ENCODE measurements around the gene LIG3.
"Not testable (repeated sequence)": the region's sequence is repeated elsewhere in the genome, so short reads cannot be mapped to it uniquely, and the experiment has no call there.

LIG3 gene

DNA sequence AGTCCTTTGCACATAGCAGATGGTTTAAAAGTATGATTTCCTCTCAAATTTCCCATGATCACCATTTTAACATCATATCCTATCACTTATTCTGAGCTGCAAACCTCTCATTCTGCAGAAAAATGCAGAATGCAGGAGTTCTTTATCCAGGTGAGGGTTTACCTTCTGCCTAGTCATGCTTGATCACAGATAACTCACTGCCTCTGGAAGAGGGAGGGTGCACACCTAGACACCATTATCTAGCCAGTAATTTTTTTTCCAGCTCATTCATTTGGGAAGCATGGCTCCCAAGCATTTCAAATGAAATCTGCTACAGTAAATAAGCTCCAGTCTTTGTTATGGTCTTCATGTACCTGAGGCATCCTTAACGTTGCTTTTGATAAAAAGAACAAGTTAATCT is 45.2 kb downstream of the LIG3 start:
- H3K4me1 ChIP-seq (ENCODE audit: control insufficient read depth, insufficient read depth, low read length): peaks cover 21% of the 10 kb centered on the region

DNA sequence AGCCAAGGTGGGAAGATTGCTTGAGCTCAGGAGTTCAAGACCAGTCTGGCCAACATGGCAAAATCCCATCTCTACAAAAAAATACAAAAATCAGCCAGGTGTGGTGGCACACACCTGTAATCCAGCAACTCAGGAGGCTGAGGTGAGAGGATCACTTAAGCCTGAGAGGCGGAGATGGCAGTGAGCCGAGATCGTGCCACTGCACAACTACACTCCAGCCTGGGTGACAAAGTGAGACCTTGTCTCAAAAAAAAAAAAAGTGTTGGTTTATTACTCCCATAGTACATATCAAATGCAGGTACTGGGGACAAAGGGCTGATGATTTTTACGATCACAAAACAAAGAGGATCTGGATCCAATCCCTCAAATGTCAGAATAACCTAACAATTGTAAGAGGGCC is 47.8 kb downstream of the LIG3 start:
- not testable (repeated sequence) for H3K27ac ChIP-seq (ENCODE audit: low read depth, low read length); H3K4me1 ChIP-seq (ENCODE audit: control insufficient read depth, insufficient read depth, low read length); H3K9ac ChIP-seq (ENCODE audit: low read length); H3K27me3 ChIP-seq (ENCODE audit: control insufficient read depth, insufficient read depth, low read length); H3K4me3 ChIP-seq (ENCODE audit: low read length)
- H3K36me3 ChIP-seq (ENCODE audit: control insufficient read depth, insufficient read depth, low read length): peaks cover 12% of the 10 kb centered on the region

More for the DNA sequence above, 45.2 kb downstream of the LIG3 start:
- H3K4me3 ChIP-seq (ENCODE audit: low read length): no peak overlapping the region
- no peak overlapping the region for H3K9ac ChIP-seq (ENCODE audit: low read length)
- no peaks in the 10 kb centered on the region for H3K27me3 ChIP-seq (ENCODE audit: control insufficient read depth, insufficient read depth, low read length)
- H3K36me3 ChIP-seq (ENCODE audit: control insufficient read depth, insufficient read depth, low read length): peaks cover 12% of the 10 kb centered on the region
- H3K27ac ChIP-seq (ENCODE audit: low read depth, low read length): no peak overlapping the region

DNA sequence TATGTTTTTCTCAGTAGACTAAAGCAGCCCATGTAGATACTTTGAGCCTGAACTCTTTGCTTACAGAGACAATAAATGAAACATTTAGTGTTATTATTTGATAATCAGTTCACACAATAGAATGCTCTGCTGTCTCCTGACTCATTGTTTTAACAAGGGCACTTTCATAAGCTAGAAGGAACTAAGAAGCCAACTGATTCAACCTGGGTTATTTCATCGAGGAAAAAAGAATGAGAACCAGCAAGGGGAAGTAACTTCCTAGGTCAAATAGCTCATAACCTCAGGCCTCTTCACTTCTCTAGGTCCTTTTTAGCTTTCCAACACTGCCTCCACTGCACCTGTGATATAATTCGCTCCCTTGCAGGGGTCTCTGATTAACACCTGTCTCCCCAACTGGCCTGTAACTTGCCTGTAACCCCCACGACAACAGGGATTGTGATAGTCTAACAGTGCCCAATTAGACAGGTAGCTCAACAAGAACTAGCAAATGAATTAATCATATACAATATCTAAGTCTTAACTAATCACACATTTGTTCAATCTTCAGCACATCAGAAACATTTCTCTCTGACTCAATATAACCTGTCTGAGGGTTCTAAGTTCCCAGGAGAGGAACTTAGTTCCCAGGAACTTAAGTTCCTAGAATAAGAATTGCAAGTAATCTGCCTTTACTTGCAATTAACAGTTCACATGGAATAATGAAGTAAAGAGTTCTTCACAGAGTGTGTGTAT is 48.4 kb downstream of the LIG3 start:
- no peak overlapping the region for H3K4me3 ChIP-seq (ENCODE audit: low read length)
- no peak overlapping the region for H3K9ac ChIP-seq (ENCODE audit: low read length)
- no peaks in the 10 kb centered on the region for H3K27me3 ChIP-seq (ENCODE audit: control insufficient read depth, insufficient read depth, low read length)
- H3K4me1 ChIP-seq (ENCODE audit: control insufficient read depth, insufficient read depth, low read length): peaks cover under 1% of the 10 kb centered on the region
- H3K36me3 ChIP-seq (ENCODE audit: control insufficient read depth, insufficient read depth, low read length): peaks cover 12% of the 10 kb centered on the region
- no peak overlapping the region for H3K27ac ChIP-seq (ENCODE audit: low read depth, low read length)

DNA sequence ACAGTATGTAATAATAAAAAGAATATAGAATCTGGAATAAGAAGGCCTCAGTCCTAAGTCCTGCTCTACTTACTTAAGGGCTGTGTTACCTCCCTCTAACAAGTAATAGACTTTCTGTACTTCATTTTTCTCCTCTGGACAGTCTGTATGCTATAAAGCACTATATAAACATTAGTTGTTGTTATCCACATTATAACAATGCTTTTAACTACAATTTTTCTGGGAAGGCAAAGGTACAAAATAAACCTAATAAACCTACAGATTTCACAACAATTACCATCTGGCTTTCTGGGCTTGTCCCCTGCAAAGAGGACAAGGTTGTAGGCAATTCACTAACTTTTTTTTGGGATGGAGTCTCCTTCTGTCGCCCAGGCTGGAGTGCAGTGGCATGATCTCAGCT is 50.5 kb downstream of the LIG3 start:
- no peak overlapping the region for H3K9ac ChIP-seq (ENCODE audit: low read length)
- no peaks in the 10 kb centered on the region for H3K4me1 ChIP-seq (ENCODE audit: control insufficient read depth, insufficient read depth, low read length)
- H3K27me3 ChIP-seq (ENCODE audit: control insufficient read depth, insufficient read depth, low read length): no peaks in the 10 kb centered on the region
- peaks cover 7% of the 10 kb centered on the region for H3K36me3 ChIP-seq (ENCODE audit: control insufficient read depth, insufficient read depth, low read length)
- H3K27ac ChIP-seq (ENCODE audit: low read depth, low read length): no peak overlapping the region
- H3K4me3 ChIP-seq (ENCODE audit: low read length): no peak overlapping the region

DNA sequence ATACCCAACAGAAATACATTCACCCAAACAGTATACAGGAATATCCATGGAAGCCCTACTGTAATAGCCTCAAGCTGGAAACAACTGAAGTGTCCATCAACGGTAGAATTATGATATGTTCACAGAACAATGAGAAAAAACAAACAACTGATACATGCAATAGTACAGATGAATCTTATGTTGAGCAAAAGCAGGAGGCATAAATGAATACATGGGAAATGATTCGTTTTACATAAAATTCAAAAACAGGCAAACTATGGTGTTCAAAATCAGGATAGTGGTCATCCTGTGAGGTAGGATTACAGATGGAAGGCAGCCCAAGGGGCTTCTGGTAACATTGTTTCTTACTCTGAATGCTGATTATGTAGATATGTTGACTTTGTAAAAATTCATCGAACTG is 58.1 kb downstream of the LIG3 start:
- H3K9ac ChIP-seq (ENCODE audit: low read length): no peak overlapping the region
- no peak overlapping the region for H3K4me3 ChIP-seq (ENCODE audit: low read length)
- H3K27ac ChIP-seq (ENCODE audit: low read depth, low read length): no peak overlapping the region
- no peaks in the 10 kb centered on the region for H3K36me3 ChIP-seq (ENCODE audit: control insufficient read depth, insufficient read depth, low read length)
- no peaks in the 10 kb centered on the region for H3K27me3 ChIP-seq (ENCODE audit: control insufficient read depth, insufficient read depth, low read length)
- H3K4me1 ChIP-seq (ENCODE audit: control insufficient read depth, insufficient read depth, low read length): no peaks in the 10 kb centered on the region

DNA sequence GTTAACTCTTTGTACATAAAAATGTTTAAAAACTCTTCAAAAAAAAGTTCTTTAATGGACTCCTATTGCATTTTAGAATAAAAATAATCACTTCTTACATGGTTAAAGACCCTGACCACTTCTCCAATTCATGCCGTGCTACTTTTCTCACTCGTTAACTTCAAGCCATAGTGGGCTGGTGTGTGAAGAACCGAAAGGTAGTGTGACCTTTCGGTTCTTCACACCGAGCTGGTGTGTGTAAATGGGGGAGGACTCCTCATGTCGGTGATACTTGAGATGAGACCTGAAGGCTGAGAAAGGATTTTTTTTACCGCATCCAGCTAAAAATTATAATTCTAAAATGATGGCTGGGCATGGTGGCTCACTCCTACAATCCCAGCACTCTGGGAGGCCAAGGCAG is 61.1 kb downstream of the LIG3 start:
- Histone ChIP-seq H3K4me1 (ENCODE audit: control insufficient read depth, insufficient read depth, low read length) (no peaks in the 10 kb centered on the region), H3K4me3 (ENCODE audit: low read length) (no peak overlapping the region), H3K36me3 (ENCODE audit: control insufficient read depth, insufficient read depth, low read length) (no peaks in the 10 kb centered on the region), H3K9ac (ENCODE audit: low read length) (no peak overlapping the region), H3K27me3 (ENCODE audit: control insufficient read depth, insufficient read depth, low read length) (no peaks in the 10 kb centered on the region), H3K27ac (ENCODE audit: low read depth, low read length) (no peak overlapping the region)

DNA sequence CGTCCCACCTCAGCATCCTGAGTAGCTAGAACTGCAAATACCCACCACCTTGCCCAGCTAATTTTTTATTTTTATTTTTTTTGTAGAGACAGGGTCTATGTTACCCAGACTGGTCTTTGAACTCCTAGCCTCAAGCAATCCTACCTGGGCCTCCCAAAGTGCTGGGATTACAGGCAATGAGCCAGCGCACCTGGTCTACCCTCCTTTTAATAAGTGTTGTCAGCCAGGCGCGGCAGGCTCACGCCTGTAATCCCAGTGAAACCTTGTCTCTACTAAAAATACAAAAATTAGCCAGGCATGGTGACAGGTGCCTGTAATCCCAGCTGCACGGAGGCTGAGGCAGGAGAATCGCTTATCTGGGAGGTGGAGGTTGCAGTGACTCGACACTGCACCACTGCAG is 63.9 kb downstream of the LIG3 start:
- Histone ChIP-seq H3K9ac (ENCODE audit: low read length) (no peak overlapping the region), H3K36me3 (ENCODE audit: control insufficient read depth, insufficient read depth, low read length) (no peaks in the 10 kb centered on the region), H3K4me3 (ENCODE audit: low read length) (no peak overlapping the region), H3K27me3 (ENCODE audit: control insufficient read depth, insufficient read depth, low read length) (no peaks in the 10 kb centered on the region), H3K4me1 (ENCODE audit: control insufficient read depth, insufficient read depth, low read length) (no peaks in the 10 kb centered on the region), H3K27ac (ENCODE audit: low read depth, low read length) (no peak overlapping the region)

DNA sequence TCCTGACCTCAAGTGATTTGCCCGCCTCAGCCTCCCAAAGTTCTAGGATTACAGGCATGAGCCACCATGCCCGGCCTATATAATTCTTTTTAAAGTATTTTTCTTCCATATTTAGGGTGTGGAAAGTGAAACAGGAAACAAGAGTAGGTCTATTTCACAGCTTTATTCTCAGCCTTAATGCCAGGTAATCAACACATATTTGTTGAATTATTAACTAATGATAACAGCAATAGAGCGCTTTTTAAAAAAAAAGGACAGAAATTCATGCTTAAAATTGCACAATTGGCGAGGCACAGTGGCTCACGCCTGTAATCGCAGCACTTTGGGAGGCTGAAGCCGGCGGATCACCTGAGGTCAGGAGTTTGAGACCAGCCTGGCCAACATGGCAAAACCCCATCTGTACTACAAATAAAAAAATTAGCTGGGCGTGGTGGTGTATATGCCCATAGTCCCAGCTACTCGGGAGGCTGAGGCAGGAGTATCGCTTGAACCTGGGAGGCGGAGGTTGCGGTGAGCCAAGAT is 65.2 kb downstream of the LIG3 start:
- not testable (repeated sequence) for H3K27me3 ChIP-seq (ENCODE audit: control insufficient read depth, insufficient read depth, low read length); H3K4me3 ChIP-seq (ENCODE audit: low read length); H3K27ac ChIP-seq (ENCODE audit: low read depth, low read length); H3K9ac ChIP-seq (ENCODE audit: low read length); H3K4me1 ChIP-seq (ENCODE audit: control insufficient read depth, insufficient read depth, low read length); H3K36me3 ChIP-seq (ENCODE audit: control insufficient read depth, insufficient read depth, low read length)

DNA sequence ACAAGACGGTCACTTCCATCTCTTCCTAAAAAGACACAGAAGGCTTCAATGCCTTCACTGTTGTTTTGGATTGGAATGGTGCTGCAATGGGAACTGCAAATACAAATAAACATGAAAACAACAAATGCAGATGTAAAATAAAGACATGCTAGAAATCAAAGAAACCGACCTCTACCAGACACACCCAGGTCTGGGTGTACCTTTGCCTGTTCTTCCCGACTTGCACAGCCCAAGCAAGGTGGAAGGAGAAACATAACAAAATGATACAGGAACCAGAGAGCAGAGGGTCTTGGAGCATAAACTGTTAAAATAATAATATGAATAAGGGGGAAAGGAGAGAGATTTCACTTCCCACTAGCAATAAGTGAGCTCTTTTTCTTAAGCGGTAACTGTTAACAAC is 65.9 kb downstream of the LIG3 start:
- Histone ChIP-seq H3K4me1 (ENCODE audit: control insufficient read depth, insufficient read depth, low read length) (peaks cover 2% of the 10 kb centered on the region), H3K4me3 (ENCODE audit: low read length) (no peak overlapping the region), H3K9ac (ENCODE audit: low read length) (no peak overlapping the region), H3K27me3 (ENCODE audit: control insufficient read depth, insufficient read depth, low read length) (no peaks in the 10 kb centered on the region), H3K36me3 (ENCODE audit: control insufficient read depth, insufficient read depth, low read length) (no peaks in the 10 kb centered on the region), H3K27ac (ENCODE audit: low read depth, low read length) (no peak overlapping the region)

DNA sequence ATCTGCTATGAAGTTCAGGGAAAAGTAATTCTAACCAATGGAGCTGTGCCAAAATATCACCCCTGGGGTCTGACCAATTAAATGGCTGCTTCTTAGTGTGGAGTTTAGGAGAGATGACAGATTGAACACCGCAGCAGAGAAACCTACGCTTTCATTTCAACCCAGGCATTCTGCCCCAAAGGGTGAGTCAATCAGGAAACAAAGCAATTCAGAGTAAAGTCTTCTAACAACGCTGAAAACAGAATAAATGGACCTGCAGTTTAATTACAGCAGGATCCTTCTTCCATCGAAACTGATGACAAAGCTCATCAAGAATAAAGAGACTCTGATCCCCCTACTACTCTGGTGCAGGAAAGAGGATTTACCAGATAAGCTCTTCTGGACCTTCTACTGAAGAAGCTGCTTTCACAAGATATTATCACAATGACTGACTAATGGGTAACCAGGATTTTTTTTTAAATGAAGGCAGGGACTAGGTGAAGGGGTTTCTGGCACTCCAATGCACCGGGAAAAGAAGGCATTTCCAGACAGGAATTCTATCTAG is 66.5 kb downstream of the LIG3 start:
- peaks cover 4% of the 10 kb centered on the region for H3K4me1 ChIP-seq (ENCODE audit: control insufficient read depth, insufficient read depth, low read length)
- no peak overlapping the region for H3K9ac ChIP-seq (ENCODE audit: low read length)
- H3K27ac ChIP-seq (ENCODE audit: low read depth, low read length): no peak overlapping the region
- no peak overlapping the region for H3K4me3 ChIP-seq (ENCODE audit: low read length)
- no peaks in the 10 kb centered on the region for H3K27me3 ChIP-seq (ENCODE audit: control insufficient read depth, insufficient read depth, low read length)
- H3K36me3 ChIP-seq (ENCODE audit: control insufficient read depth, insufficient read depth, low read length): no peaks in the 10 kb centered on the region

DNA sequence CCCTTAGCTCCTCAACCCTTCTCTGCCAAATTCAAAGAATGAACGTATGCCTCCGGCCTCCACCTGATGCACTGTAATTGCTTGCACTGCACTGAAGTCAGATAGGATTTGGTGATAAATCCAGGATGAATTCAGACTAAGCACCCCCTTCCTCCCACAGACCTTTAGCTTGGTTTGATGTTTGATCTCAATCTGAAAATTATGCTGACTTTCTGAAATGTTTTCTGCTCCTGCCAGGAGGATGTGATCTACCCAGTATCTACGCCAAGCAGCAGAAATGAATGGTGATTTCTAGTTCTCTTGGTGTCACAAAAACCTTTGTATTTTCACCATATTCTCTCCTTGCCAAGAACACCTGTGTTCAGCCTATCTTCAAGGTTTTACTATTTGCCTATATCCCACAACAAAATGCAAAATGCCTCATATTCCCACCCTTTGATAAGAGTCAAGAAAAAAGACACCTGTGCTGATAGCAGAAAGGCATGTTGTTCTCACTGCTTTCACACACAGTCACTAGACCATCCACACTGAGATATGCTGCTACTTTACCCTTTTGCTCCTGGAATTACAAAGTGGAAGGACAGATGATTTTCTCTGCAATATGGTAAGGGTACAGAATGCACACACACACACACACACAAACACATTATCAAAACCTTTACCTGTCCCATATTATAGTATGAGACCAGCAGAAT is 68.5 kb downstream of the LIG3 start:
- no peak overlapping the region for H3K9ac ChIP-seq (ENCODE audit: low read length)
- no peak overlapping the region for H3K27ac ChIP-seq (ENCODE audit: low read depth, low read length)
- no peaks in the 10 kb centered on the region for H3K36me3 ChIP-seq (ENCODE audit: control insufficient read depth, insufficient read depth, low read length)
- no peaks in the 10 kb centered on the region for H3K27me3 ChIP-seq (ENCODE audit: control insufficient read depth, insufficient read depth, low read length)
- peaks cover 4% of the 10 kb centered on the region for H3K4me1 ChIP-seq (ENCODE audit: control insufficient read depth, insufficient read depth, low read length)
- no peak overlapping the region for H3K4me3 ChIP-seq (ENCODE audit: low read length)

DNA sequence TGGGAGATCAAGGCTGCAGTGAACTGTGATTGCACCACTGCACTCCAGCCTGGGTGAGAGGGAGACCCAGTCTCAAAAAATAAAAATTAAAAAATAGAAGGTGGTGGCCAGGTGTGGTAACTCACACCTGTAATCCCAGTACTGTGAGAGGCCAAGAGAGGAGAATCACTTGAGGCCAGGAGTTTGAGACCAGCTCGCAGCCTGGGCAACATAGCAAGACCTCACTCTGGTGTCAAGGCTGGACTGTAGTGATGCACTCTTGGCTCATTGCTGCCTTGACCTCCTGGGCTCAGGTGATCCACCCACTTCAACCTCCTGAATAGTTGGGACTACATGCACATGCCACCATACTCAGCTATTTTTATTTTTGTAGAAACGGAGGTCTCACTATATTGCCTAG is 69.9 kb downstream of the LIG3 start:
- Histone ChIP-seq H3K4me1 (ENCODE audit: control insufficient read depth, insufficient read depth, low read length) (peaks cover 4% of the 10 kb centered on the region), H3K36me3 (ENCODE audit: control insufficient read depth, insufficient read depth, low read length) (no peaks in the 10 kb centered on the region), H3K27me3 (ENCODE audit: control insufficient read depth, insufficient read depth, low read length) (no peaks in the 10 kb centered on the region), H3K9ac (ENCODE audit: low read length) (no peak overlapping the region), H3K4me3 (ENCODE audit: low read length) (no peak overlapping the region), H3K27ac (ENCODE audit: low read depth, low read length) (no peak overlapping the region)

Measured in rectal smooth muscle tissue (tissue), 1 donor.